ENCODE measurements around the gene SLC9C1. TPM values are rescaled to one million over a fixed set of nuclear protein-coding genes. Genes with fewer than 3 reads are reported as not detected.
A peak's percentile ranks its signal among the peaks of the same experiment; 100 is the strongest.

The SLC9C1 gene
- total RNA-seq, 1 donor from 2014 or later, result 0.99 TPM

- H3K4me1 Mint-ChIP-seq (ENCODE audit: unreplicated experiment), result peaks cover 30% of the 10 kb centered on the region
- peak; percentile 40 for TF ChIP-seq CTCF (conservative IDR thresholded peaks at IDR 0.05)
- H3K36me3 Mint-ChIP-seq, result no peaks in the 10 kb centered on the region
- no peaks in the 10 kb centered on the region for H3K27me3 Mint-ChIP-seq
- no peak overlapping the region for H3K4me3 Mint-ChIP-seq
- peaks cover 3% of the 10 kb centered on the region for H3K9me3 Mint-ChIP-seq
- DNase-seq (ENCODE audit: extremely low spot score, unreplicated experiment), result no peak
- no peak overlapping the region for H3K27ac Mint-ChIP-seq
Measured at GRCh38 chr3:112138219-112138969, 155.6 kb downstream of the SLC9C1 start.

- Mint-ChIP-seq H3K4me1 (ENCODE audit: unreplicated experiment) (peaks cover 30% of the 10 kb centered on the region), H3K27ac (no peak overlapping the region), H3K27me3 (no peaks in the 10 kb centered on the region), H3K9me3 (no peaks in the 10 kb centered on the region), H3K4me3 (no peak overlapping the region), H3K36me3 (no peaks in the 10 kb centered on the region)
- DNase-seq (ENCODE audit: extremely low spot score, unreplicated experiment), result no peak
- TF ChIP-seq CTCF (conservative IDR thresholded peaks at IDR 0.05), result no peak
Measured at GRCh38 chr3:112137781-112138180, 156.2 kb downstream of the SLC9C1 start.

GRCh38 chr3:112136959-112137693, 156.9 kb downstream of the SLC9C1 start:
- no peak overlapping the region for H3K27ac Mint-ChIP-seq
- peaks cover 30% of the 10 kb centered on the region for H3K4me1 Mint-ChIP-seq (ENCODE audit: unreplicated experiment)
- no peak overlapping the region for H3K4me3 Mint-ChIP-seq
- DNase-seq (ENCODE audit: extremely low spot score, unreplicated experiment), result no peak
- no peaks in the 10 kb centered on the region for H3K27me3 Mint-ChIP-seq
- TF ChIP-seq CTCF (conservative IDR thresholded peaks at IDR 0.05), result peak; percentile 77
- no peaks in the 10 kb centered on the region for H3K9me3 Mint-ChIP-seq
- H3K36me3 Mint-ChIP-seq, result no peaks in the 10 kb centered on the region

- Mint-ChIP-seq H3K9me3 (no peaks in the 10 kb centered on the region), H3K4me1 (ENCODE audit: unreplicated experiment) (peaks cover 30% of the 10 kb centered on the region), H3K27ac (no peak overlapping the region), H3K27me3 (no peaks in the 10 kb centered on the region), H3K36me3 (no peaks in the 10 kb centered on the region), H3K4me3 (no peak overlapping the region)
- no peak for TF ChIP-seq CTCF (conservative IDR thresholded peaks at IDR 0.05)
- no peak for DNase-seq (ENCODE audit: extremely low spot score, unreplicated experiment)
Measured at GRCh38 chr3:112136046-112136445, 158.0 kb downstream of the SLC9C1 start.

GRCh38 chr3:112134335-112135124, 159.5 kb downstream of the SLC9C1 start:
- DNase-seq (ENCODE audit: extremely low spot score, unreplicated experiment), result no peak
- H3K4me3 Mint-ChIP-seq, result no peak overlapping the region
- peaks cover 32% of the 10 kb centered on the region for H3K4me1 Mint-ChIP-seq (ENCODE audit: unreplicated experiment)
- no peak for TF ChIP-seq CTCF (conservative IDR thresholded peaks at IDR 0.05)
- H3K27ac Mint-ChIP-seq, result no peak overlapping the region
- H3K36me3 Mint-ChIP-seq, result no peaks in the 10 kb centered on the region
- no peaks in the 10 kb centered on the region for H3K27me3 Mint-ChIP-seq
- H3K9me3 Mint-ChIP-seq, result no peaks in the 10 kb centered on the region
